ENCODE data around the gene SEMA3C.

The SEMA3C gene

DNA sequence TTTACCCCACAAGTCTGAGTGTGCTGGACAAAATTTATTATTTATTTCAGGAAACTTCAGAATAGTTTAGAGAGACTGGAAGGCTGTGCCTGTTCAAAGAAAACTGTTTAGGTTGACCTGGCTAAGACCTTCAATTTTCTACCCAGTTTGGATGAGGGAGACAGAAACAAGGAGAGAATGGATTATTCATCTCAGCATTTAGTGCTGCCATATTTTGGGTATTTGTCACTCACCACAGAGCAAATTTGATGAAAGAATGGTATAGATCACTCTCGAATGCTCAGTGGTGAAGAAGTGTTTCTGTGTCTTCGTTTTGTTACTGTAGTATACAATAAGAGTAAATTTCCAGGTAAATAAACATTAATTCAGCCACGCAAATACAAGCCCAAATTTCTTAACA is 71.8 kb downstream of the SEMA3C start:
- DNase-seq = no peak

- DNase-seq = no peak
Measured at GRCh38 chr7:80844916-80845315, 73.9 kb downstream of the SEMA3C start.

- DNase-seq = peak; percentile 90
Measured at GRCh38 chr7:80843018-80843677, 75.7 kb downstream of the SEMA3C start.

- DNase-seq = no peak
Measured at GRCh38 chr7:80842022-80842790, 76.6 kb downstream of the SEMA3C start.

- DNase-seq = no peak
Measured at GRCh38 chr7:80841423-80841955, 77.4 kb downstream of the SEMA3C start.

DNA sequence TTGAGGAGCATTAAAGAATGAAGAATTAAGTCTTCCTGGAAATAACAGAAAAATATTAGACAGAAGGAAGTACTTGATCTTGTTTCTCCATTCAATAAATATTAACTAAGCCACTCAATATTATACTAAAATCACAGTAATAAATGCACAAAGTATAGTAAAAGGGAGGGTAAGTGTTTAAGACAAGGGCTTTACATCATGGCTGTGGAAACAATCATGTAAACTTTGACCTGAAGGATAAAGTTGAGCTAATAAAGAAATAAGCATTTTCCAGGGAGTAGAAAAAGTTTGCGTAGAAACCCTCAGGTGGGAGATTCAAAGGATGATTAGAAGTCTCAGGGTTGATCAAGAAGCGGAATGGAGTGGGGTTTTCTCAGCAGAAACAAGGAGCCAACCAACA is 78.2 kb downstream of the SEMA3C start:
- no peak for DNase-seq

DNA sequence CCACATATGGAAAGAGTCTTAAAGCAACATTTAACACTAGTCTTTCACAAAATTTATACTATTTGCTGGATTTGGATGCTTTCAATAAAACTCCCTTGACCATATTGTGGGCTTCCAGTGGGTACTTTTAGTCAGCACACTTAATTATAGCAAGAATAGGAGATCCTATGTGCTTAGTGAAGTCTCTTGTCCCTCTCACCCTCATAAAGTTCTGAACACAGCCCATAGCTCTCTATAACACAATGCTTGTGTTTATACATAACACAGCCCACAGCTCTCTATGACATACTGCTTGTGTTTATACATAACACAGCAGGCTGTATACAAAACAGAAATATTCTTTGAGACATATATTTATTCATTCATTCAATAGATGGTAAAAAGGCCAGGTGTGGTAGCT is 79.0 kb downstream of the SEMA3C start:
- DNase-seq = no peak

DNA sequence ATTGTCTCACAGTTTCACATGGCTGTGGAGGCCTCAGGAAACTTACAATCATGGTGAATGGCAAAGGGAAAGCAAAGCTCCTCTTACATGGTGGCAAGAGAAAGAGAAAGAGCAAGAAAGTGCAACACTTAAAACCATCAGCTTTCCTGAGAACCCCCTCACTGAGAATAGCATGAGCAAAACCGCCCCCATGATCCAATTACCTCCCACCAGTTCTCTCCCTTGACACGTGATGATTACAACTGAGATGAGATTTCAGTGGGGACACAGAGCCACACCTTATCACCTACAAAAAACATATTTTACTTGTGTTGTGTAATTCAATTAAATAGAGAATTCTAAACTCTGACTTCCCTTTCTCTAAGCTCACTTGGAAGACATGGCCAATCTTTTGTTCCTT is 80.2 kb downstream of the SEMA3C start:
- no peak for DNase-seq

DNA sequence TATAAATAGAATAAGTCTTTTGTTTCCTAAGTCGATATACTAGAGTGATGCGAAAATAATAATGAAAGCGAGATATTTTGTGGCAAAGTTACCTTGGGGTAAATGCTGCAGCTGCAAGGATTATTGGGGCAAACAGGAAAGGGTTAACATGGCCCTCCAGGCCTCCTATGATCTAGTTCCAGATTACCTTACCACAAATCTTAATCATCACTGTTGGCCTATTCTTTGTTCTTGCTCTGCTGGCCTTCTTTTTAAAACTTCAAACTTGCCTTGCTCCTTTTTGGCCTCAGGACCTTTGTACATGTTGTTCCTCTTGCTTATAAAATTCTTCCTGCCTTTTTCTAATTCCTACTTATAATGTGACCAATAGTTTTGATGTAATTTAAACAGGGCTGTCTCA is 81.5 kb downstream of the SEMA3C start:
- DNase-seq = no peak

GRCh38 chr7:80835251-80835650 is 83.6 kb downstream of the SEMA3C start:
- no peak for DNase-seq

- peak; percentile 50 for DNase-seq
Measured at GRCh38 chr7:80833289-80834268, 85.3 kb downstream of the SEMA3C start.

GRCh38 chr7:80832006-80832405 is 86.8 kb downstream of the SEMA3C start:
- no peak for DNase-seq

- no peak for DNase-seq
Measured at GRCh38 chr7:80830584-80831285, 88.1 kb downstream of the SEMA3C start.

GRCh38 chr7:80830010-80830409 is 88.8 kb downstream of the SEMA3C start:
- no peak for DNase-seq

GRCh38 chr7:80829527-80829926 is 89.3 kb downstream of the SEMA3C start:
- DNase-seq = no peak

GRCh38 chr7:80827239-80827633 is 91.6 kb downstream of the SEMA3C start:
- no peak for DNase-seq

DNA sequence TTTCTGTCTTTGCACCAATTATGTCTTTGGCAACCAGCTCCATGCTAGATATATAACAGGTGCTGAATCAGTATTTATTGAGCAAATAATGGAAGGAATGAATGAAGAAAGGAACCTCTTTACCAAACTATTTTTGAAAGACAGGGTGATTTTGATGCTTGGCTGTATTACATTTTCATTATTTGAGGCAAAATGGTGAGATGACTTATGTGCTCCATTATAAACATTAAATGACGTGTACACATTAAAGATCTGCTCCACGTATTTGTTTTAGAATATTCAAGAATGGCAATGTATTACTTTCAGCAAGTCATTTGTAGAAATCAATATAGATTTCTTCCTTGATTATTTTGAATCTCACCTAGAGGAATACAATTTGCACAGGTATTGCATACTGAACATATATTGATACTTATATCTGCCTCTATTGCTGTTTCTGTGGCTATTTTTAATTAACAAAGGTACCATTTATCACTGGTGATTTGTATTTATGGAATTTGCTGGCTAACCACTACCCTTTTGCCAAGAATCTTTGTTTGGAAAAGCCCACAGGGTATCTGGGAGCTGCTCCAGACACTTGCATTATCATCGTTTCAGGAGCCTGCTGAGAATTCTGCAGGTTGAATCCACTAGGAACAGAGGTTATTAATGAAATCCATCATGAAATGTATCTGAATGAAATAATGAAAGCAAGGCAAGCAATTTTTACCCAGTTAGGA is 92.2 kb downstream of the SEMA3C start:
- no peak for DNase-seq

- DNase-seq = no peak
Measured at GRCh38 chr7:80825499-80825898, 93.4 kb downstream of the SEMA3C start.

GRCh38 chr7:80824253-80824652 is 94.6 kb downstream of the SEMA3C start:
- DNase-seq = no peak

GRCh38 chr7:80823057-80823456 is 95.8 kb downstream of the SEMA3C start:
- DNase-seq = no peak

- DNase-seq = no peak
Measured at GRCh38 chr7:80821771-80822319, 97.0 kb downstream of the SEMA3C start.

- no peak for DNase-seq
Measured at GRCh38 chr7:80819503-80819902, 99.3 kb downstream of the SEMA3C start.

Measured in NCI-H1105 treated with DMSO at 0.1 percent for 48 hours (cell line).